ENCODE data around the gene ZFYVE28.

GRCh38 chr4:2262944-2263250 lies 155.5 kb downstream of the ZFYVE28 start:
- TF ChIP-seq POLR2A (IDR thresholded peaks at IDR 0.05) (no peak), CTCF (IDR thresholded peaks at IDR 0.05) (no peak)
